Ectodermal cell (in vitro differentiated cells): Measurements from ENCODE around the gene SLC1A5.
"Not testable (repeated sequence)": the region's sequence is repeated elsewhere in the genome, so short reads cannot be mapped to it uniquely, and the experiment has no call there.

ENCODE experiments used
- H3K27ac ChIP-seq: 2 replicates; pipeline ENCODE4 v1.7.0; 2013; ENCODE audit warnings: mild to moderate bottlenecking, low read depth, low read length; ENCODE audit not compliant: insufficient read depth, poor library complexity, severe bottlenecking
- H3K27me3 ChIP-seq: 2 replicates; pipeline ENCODE4 v1.7.0; 2013; ENCODE audit warnings: mild to moderate bottlenecking, low read length; ENCODE audit not compliant: insufficient read depth, control insufficient read depth, poor library complexity, severe bottlenecking
- H3K36me3 ChIP-seq: one replicate; pipeline ENCODE4 v1.7.0; 2013; ENCODE audit warnings: low read length; ENCODE audit not compliant: control insufficient read depth, insufficient read depth
- H3K4me1 ChIP-seq: one replicate; pipeline ENCODE4 v1.7.0; 2013; ENCODE audit warnings: low read length; ENCODE audit not compliant: control insufficient read depth, insufficient read depth
- H3K4me3 ChIP-seq: 2 replicates; pipeline ENCODE4 v1.7.0; 2013; ENCODE audit warnings: low read depth, low read length, control low read depth; ENCODE audit not compliant: insufficient read depth
- H3K9me3 ChIP-seq: 2 replicates; pipeline ENCODE4 v1.7.0; 2013; ENCODE audit warnings: mild to moderate bottlenecking, low read length, moderate library complexity; ENCODE audit not compliant: control insufficient read depth
- WGBS, 2 experiments: methylation state at CpG; one replicate each; pipeline ENCODE4 v1.1.7; 2013; ENCODE audit warnings: missing lambda C conversion rate in 2 of 2; 5-methylcytosine and 5-hydroxymethylcytosine counted together

Gene SLC1A5

DNA sequence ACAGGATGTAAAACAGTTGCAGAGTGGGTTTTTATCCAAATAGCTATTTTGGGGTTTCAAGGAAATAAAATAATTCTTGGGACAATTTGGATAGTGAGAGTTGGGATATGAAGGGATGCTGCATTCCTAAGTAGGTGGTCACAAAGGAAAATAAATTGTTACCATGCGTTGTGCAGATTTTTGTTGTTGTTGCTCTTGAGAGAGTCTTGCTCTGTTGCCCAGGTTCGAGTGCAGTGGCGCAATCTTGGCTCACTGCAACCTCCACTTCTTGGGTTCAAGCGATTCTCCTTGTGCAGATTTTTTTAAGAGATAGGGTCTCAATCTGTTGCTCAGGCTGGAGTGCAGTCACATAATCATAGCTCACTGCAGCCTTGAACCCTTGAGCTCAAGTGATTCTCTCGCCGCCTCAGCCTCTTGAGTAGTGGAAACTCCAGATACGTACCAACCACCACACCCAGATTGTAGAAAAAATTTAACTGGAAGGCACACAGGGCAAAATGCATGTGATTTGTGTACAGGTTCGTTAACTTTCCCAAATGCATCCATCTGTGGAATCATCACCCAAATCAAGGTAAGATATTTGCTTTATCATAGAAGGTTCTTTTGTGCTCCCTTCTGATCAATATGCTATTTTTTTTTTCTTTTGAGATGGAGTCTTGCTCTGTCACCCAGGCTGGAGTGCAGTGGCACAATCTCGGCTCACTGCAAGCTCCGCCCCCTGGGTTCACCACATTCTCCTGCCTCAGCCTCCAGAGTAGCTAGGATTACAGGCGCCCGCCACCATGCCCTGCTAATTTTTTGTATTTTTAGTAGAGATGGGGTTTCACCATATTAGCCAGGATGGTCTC lies 16.0 kb downstream of the SLC1A5 start:
- no peak overlapping the region for H3K27ac ChIP-seq
- no peaks in the 10 kb centered on the region for H3K4me1 ChIP-seq
- no peaks in the 10 kb centered on the region for H3K27me3 ChIP-seq
- H3K9me3 ChIP-seq = no peaks in the 10 kb centered on the region
- H3K36me3 ChIP-seq = peaks cover 17% of the 10 kb centered on the region
- H3K4me3 ChIP-seq = no peak overlapping the region
- 90 to 91% methylated on average over 12 of the region's 12 CpGs for WGBS, 2 experiments

DNA sequence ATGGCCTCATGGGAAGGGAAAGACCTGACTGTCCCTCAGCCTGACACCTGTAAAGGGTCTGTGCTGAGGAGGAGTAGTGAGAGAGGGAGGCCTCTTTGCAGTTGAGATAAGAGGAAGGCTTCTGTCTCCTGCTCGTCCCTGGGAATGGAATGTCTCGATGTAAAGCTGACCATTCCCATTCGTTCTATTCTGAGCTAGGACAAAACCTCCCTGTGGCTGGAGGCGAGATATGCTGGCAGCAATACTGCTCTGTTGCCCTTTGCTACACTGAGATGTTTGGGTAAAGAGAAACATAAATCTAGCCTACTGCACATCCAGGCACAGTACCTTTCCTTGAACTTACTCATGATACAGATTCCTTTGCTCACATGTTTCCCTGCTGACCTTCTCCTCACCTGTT lies 19.6 kb downstream of the SLC1A5 start:
- 40 to 42% methylated on average over 4 of the region's 4 CpGs for WGBS, 2 experiments
- not testable (repeated sequence) for H3K9me3 ChIP-seq

DNA sequence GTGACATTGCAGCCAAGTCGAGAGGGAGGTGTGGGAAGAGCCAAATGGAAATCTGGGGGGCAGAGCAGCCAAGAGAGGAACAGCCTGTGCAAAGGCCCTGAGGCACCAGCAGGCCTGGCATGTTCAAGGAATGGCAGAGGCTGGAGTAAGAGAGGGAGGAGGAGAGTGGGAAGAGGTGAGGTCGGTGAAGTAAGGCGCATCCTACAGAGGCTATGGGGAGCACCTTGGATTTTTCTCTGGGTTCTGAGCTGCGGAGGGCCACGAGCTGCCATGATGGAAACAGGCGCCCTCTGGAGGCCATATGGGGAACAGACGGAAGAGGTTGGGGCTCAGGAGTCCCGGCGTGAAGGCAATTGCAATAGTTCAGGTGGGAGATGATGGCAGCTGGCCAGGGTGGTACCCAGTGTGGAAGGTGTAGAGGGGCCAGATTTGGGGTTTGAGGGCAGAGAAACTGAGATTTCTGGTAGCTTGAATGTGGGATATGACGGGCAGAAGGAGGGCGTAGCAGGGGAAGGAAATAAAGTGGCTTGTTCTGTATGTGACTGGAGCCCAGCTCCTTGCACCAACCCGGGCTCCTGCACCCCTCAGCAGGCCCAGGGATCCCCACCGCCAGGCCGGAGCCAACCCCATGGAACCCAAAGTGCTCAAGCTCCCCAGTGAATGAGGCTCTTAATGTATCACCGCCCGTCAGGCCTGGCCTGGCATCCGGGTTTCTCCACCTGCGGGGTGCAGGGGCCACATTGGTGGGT lies 21.7 kb downstream of the SLC1A5 start:
- no peak overlapping the region for H3K4me3 ChIP-seq

More for the DNA sequence above, 19.6 kb downstream of the SLC1A5 start:
- not testable (repeated sequence) for H3K27ac ChIP-seq, H3K27me3 ChIP-seq, H3K4me1 ChIP-seq, H3K4me3 ChIP-seq, H3K36me3 ChIP-seq

DNA sequence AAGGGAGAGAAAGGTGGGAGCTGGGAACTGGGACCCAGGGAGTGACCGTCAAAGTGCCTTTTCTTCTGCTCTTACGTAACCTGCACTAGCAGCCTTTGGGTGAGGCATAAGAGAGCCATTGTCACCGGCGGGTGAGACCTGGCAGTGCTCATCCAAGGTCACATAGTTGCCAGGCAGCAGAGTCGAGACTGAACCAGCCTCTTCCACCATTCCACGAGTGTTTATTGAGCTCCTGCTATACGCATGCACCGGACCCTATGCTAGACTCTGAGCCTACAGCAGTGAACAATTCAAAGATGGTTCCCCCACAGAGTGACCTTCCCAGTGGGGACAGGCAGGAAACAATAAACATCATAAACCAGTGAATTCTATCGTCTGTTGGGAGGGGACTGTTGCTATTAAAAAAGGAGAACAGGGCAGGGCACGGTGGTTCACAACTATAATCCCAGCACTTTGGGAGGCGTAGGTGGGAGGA lies 23.5 kb downstream of the SLC1A5 start:
- H3K27ac ChIP-seq = no peak overlapping the region
- 89% methylated on average over 11 of the region's 11 CpGs for WGBS, 2 experiments
- H3K4me1 ChIP-seq = no peaks in the 10 kb centered on the region
- no peaks in the 10 kb centered on the region for H3K36me3 ChIP-seq
- H3K27me3 ChIP-seq = no peaks in the 10 kb centered on the region
- no peak overlapping the region for H3K4me3 ChIP-seq
- H3K9me3 ChIP-seq = no peaks in the 10 kb centered on the region

More for the DNA sequence above, 21.7 kb downstream of the SLC1A5 start:
- WGBS, 2 experiments = 61% methylated on average over 18 of the region's 18 CpGs
- H3K27me3 ChIP-seq = no peaks in the 10 kb centered on the region
- H3K27ac ChIP-seq = no peak overlapping the region
- no peaks in the 10 kb centered on the region for H3K36me3 ChIP-seq
- H3K9me3 ChIP-seq = no peaks in the 10 kb centered on the region
- no peaks in the 10 kb centered on the region for H3K4me1 ChIP-seq

GRCh38 chr19:46762245-46762890 lies 26.0 kb downstream of the SLC1A5 start:
- Histone ChIP-seq H3K36me3 (no peaks in the 10 kb centered on the region), H3K9me3 (no peaks in the 10 kb centered on the region), H3K27ac (no peak overlapping the region), H3K4me3 (no peak overlapping the region), H3K27me3 (no peaks in the 10 kb centered on the region), H3K4me1 (no peaks in the 10 kb centered on the region)
- WGBS, 2 experiments = 93 to 95% methylated on average over 5 to 6 of the region's 6 CpGs

GRCh38 chr19:46761418-46761831 lies 27.0 kb downstream of the SLC1A5 start:
- no peak overlapping the region for H3K27ac ChIP-seq
- H3K27me3 ChIP-seq = no peaks in the 10 kb centered on the region

DNA sequence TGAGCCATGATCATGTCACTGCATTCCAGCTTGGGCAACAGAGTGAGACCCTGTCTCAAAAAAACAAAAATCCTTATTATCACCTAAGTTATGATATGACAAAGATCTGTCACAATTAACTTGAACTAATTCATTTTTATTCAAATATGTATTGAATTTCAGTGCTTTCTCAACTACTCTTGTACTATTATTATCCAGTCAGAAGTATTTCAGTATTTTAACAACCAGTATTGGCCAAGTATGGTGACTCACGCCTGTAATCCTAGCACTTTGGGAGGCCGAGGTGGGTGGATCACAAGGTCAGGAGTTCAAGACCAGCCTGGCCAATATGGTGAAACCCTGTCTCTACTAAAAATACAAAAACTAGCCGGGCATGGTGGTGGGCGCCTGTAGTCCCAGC lies 27.5 kb downstream of the SLC1A5 start:
- not testable (repeated sequence) for H3K4me3 ChIP-seq, H3K4me1 ChIP-seq, H3K36me3 ChIP-seq, H3K27me3 ChIP-seq, H3K27ac ChIP-seq, H3K9me3 ChIP-seq
- WGBS, 2 experiments = 84 to 89% methylated on average over 4 of the region's 4 CpGs

More at GRCh38 chr19:46761418-46761831, 27.0 kb downstream of the SLC1A5 start:
- no peaks in the 10 kb centered on the region for H3K4me1 ChIP-seq
- WGBS, 2 experiments = 91 to 96% methylated on average over 5 of the region's 5 CpGs
- H3K4me3 ChIP-seq = no peak overlapping the region
- no peaks in the 10 kb centered on the region for H3K9me3 ChIP-seq
- H3K36me3 ChIP-seq = no peaks in the 10 kb centered on the region

GRCh38 chr19:46760363-46760762 lies 28.0 kb downstream of the SLC1A5 start:
- Histone ChIP-seq H3K4me3 (no peak overlapping the region), H3K36me3 (no peaks in the 10 kb centered on the region), H3K9me3 (no peaks in the 10 kb centered on the region), H3K27me3 (no peaks in the 10 kb centered on the region), H3K4me1 (no peaks in the 10 kb centered on the region), H3K27ac (no peak overlapping the region)
- 86 to 90% methylated on average over 5 of the region's 5 CpGs for WGBS, 2 experiments

DNA sequence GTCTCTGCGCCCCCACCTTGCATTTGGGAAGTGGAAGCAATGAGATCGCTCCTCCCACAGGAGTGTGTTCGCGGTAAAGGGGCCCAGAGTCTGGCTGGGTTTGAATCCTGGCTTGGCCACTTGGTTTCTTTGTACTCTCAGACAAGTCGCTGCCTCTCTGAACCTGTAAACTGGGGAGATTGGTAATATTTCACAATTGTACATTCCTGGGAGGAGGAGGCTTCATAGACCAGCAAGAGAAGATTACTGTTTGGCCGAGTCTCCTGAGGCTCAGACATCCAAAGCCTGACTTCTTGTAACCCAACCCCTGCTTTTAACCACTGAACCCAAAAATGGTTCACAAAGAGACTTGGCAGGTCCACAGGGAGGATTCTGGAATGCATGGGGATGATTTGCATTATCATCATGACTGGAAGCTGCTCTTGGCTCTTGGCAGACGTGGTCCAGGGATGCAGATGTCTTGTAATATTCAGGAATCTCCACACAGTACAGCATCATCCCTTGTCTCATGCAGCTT lies 28.5 kb downstream of the SLC1A5 start:
- 83% methylated on average over 7 of the region's 7 CpGs for WGBS, 2 experiments
- Histone ChIP-seq H3K4me3 (no peak overlapping the region), H3K36me3 (no peaks in the 10 kb centered on the region), H3K27me3 (no peaks in the 10 kb centered on the region), H3K27ac (no peak overlapping the region), H3K4me1 (no peaks in the 10 kb centered on the region), H3K9me3 (no peaks in the 10 kb centered on the region)

DNA sequence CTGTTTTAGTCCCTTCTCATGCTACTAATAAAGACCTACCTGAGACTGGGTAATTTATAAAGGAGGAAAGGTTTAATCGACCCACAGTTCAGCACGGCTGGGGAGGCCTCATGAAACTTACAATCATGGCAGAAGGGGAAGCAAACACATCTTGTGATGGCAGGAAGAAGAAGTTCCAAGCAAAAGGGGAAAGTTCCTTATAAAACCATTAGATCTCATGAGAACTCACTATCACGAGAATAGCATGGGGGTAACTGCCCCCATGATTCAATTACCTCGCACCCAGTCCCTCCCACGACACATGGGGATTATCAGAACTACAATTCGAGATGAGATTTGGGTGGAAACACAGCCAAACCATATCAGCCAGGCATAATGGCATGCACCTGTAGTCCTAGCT lies 29.2 kb downstream of the SLC1A5 start:
- Histone ChIP-seq H3K9me3 (no peaks in the 10 kb centered on the region), H3K4me3 (no peak overlapping the region), H3K27ac (no peak overlapping the region), H3K4me1 (no peaks in the 10 kb centered on the region), H3K27me3 (no peaks in the 10 kb centered on the region), H3K36me3 (no peaks in the 10 kb centered on the region)
- WGBS, 2 experiments = 93 to 94% methylated on average over 6 of the region's 6 CpGs
